ENCODE results near the gene DIPK1B. TPM values are rescaled to one million over a fixed set of nuclear protein-coding genes. Genes with fewer than 3 reads are reported as not detected.

The DIPK1B gene
- total RNA-seq, 1 donor from 2014 or later = not detected

GRCh38 chr9:136676920-136677686, 35.3 kb upstream of the DIPK1B start:
- FAIRE-seq = no peak

DNA sequence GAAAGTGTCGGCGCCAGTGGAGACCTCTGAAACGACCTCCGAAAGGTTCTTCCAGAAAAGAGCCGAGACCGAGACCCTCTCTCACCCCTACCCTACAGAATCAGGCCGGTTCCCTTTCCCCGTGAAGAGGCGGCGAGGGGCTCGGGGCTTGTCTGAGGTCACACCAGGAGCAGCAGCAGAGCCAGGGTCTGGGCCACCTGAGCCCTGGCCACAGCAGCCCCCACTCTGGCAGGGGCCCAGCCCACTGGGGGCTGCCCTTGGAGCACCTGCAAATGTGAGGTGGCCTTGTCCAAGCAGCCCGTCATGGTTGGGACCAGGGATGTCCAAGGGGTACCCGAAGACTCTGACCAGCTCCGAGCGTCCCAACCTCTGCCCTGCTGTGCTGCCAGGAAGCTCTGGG, 34.3 kb upstream of the DIPK1B start:
- no peak for TF ChIP-seq CTCF (IDR thresholded peaks at IDR 0.05; ENCODE audit: insufficient read depth, low read length, severe bottlenecking)
- peaks cover 9% of the 10 kb centered on the region for H3K36me3 ChIP-seq (ENCODE audit: control insufficient read depth, insufficient read depth, low read length)
- DNase-seq (ENCODE audit: low read depth) = no peak
- FAIRE-seq = no peak
- no peaks in the 10 kb centered on the region for H3K27me3 ChIP-seq (ENCODE audit: control insufficient read depth, insufficient read depth, low read length)
- H3K4me3 ChIP-seq (ENCODE audit: low read depth, low read length) = no peak overlapping the region

More at GRCh38 chr9:136676920-136677686, 35.3 kb upstream of the DIPK1B start:
- Histone ChIP-seq H3K4me3 (ENCODE audit: low read depth, low read length) (no peak overlapping the region), H3K27me3 (ENCODE audit: control insufficient read depth, insufficient read depth, low read length) (no peaks in the 10 kb centered on the region), H3K36me3 (ENCODE audit: control insufficient read depth, insufficient read depth, low read length) (peaks cover 9% of the 10 kb centered on the region)
- no peak for DNase-seq (ENCODE audit: low read depth)
- no peak for TF ChIP-seq CTCF (IDR thresholded peaks at IDR 0.05; ENCODE audit: insufficient read depth, low read length, severe bottlenecking)

- Histone ChIP-seq H3K4me3 (ENCODE audit: low read depth, low read length) (no peak overlapping the region), H3K27me3 (ENCODE audit: control insufficient read depth, insufficient read depth, low read length) (no peaks in the 10 kb centered on the region), H3K36me3 (ENCODE audit: control insufficient read depth, insufficient read depth, low read length) (peaks cover 9% of the 10 kb centered on the region)
- no peak for TF ChIP-seq CTCF (IDR thresholded peaks at IDR 0.05; ENCODE audit: insufficient read depth, low read length, severe bottlenecking)
- FAIRE-seq (no peak), DNase-seq (ENCODE audit: low read depth) (no peak)
These were observed 33.7 kb upstream of the DIPK1B start for GRCh38 chr9:136678624-136679023.

DNA sequence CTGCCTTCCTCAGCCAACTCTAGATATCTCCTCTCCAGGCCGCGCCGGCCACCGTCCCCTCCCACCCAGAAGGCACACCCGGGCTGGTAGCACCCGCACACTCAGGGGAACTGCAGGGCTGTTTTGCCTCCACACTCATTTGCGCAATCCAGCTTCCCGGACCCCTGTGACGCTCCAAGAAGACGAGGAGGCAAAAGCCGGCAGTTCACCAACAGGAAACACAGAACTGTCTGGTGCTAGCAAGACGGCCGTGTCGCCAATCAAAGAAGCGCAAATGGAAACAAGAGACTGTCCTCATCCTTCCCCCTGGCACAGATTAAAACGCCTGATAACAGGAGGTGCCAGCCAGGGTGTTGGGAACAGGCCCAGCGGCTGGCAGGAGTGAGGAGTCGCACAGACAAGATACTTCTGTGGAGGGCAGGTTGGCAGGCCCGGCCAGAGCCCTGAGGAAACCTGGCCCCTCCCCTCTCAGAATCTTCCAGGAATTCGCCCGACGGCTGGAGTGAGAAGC, 32.9 kb upstream of the DIPK1B start:
- no peak for FAIRE-seq
- no peak overlapping the region for H3K4me3 ChIP-seq (ENCODE audit: low read depth, low read length)
- DNase-seq (ENCODE audit: low read depth) = no peak
- no peaks in the 10 kb centered on the region for H3K27me3 ChIP-seq (ENCODE audit: control insufficient read depth, insufficient read depth, low read length)
- no peak for TF ChIP-seq CTCF (IDR thresholded peaks at IDR 0.05; ENCODE audit: insufficient read depth, low read length, severe bottlenecking)
- H3K36me3 ChIP-seq (ENCODE audit: control insufficient read depth, insufficient read depth, low read length) = peaks cover 9% of the 10 kb centered on the region

DNA sequence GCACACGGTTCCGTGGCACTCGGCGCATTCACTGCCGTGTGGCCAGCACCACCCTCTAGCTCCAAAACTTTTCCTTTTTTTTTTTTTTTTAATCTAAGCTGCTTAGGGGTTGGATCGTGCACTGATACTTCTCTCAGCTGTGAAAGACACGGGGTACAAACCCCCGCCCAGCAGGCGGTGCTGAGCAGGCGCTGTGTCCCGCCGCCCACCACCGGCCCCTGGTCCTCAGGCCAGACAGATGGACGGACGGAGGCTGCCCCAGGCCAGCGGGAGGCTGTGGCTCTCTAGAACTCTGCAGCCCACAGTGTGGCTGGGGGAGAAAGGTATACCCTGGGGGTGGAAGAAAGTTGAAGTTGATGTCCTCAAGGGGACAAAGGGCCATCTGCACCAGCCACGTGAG, 31.3 kb upstream of the DIPK1B start:
- H3K27me3 ChIP-seq (ENCODE audit: control insufficient read depth, insufficient read depth, low read length) = no peaks in the 10 kb centered on the region
- H3K4me3 ChIP-seq (ENCODE audit: low read depth, low read length) = no peak overlapping the region
- DNase-seq (ENCODE audit: low read depth) = no peak
- no peak for FAIRE-seq
- no peak for TF ChIP-seq CTCF (IDR thresholded peaks at IDR 0.05; ENCODE audit: insufficient read depth, low read length, severe bottlenecking)
- H3K36me3 ChIP-seq (ENCODE audit: control insufficient read depth, insufficient read depth, low read length) = peaks cover 10% of the 10 kb centered on the region

Data from bronchial epithelial cell (primary cell).